ENCODE results near the gene BBS9.
"Not testable (repeated sequence)": the region's sequence is repeated elsewhere in the genome, so short reads cannot be mapped to it uniquely, and the experiment has no call there.

BBS9 gene

GRCh38 chr7:33201821-33202220 is 72.5 kb downstream of the BBS9 start:
- no peak for DNase-seq

GRCh38 chr7:33210958-33211357 is 81.6 kb downstream of the BBS9 start:
- no peak for DNase-seq

GRCh38 chr7:33212144-33212543 is 82.8 kb downstream of the BBS9 start:
- DNase-seq = no peak

- no peak for DNase-seq
These were observed 86.6 kb downstream of the BBS9 start for GRCh38 chr7:33215992-33216391.

GRCh38 chr7:33217595-33217994 is 88.2 kb downstream of the BBS9 start:
- no peak for DNase-seq

- not testable (repeated sequence) for DNase-seq
These were observed 89.6 kb downstream of the BBS9 start for GRCh38 chr7:33218841-33219535.

- no peak for DNase-seq
These were observed 90.9 kb downstream of the BBS9 start for GRCh38 chr7:33220231-33220630.

GRCh38 chr7:33221390-33221789 is 92.0 kb downstream of the BBS9 start:
- DNase-seq = no peak

GRCh38 chr7:33232632-33233145 is 103.3 kb downstream of the BBS9 start:
- no peak for DNase-seq

- DNase-seq = no peak
These were observed 104.3 kb downstream of the BBS9 start for GRCh38 chr7:33233659-33234058.

- no peak for DNase-seq
These were observed 107.7 kb downstream of the BBS9 start for GRCh38 chr7:33237036-33237435.

- no peak for DNase-seq
These were observed 114.0 kb downstream of the BBS9 start for GRCh38 chr7:33243319-33243881.

- no peak for DNase-seq
These were observed 119.3 kb downstream of the BBS9 start for GRCh38 chr7:33248671-33249070.

GRCh38 chr7:33250421-33250871 is 121.1 kb downstream of the BBS9 start:
- no peak for DNase-seq

- DNase-seq = no peak
These were observed 121.9 kb downstream of the BBS9 start for GRCh38 chr7:33251301-33251700.

GRCh38 chr7:33258491-33258951 is 129.2 kb downstream of the BBS9 start:
- DNase-seq = no peak

- DNase-seq = no peak
These were observed 132.2 kb downstream of the BBS9 start for GRCh38 chr7:33261585-33261984.

GRCh38 chr7:33262476-33262875 is 133.1 kb downstream of the BBS9 start:
- no peak for DNase-seq

- not testable (repeated sequence) for DNase-seq
These were observed 142.5 kb downstream of the BBS9 start for GRCh38 chr7:33271839-33272371.

GRCh38 chr7:33273356-33273755 is 144.0 kb downstream of the BBS9 start:
- no peak for DNase-seq

GRCh38 chr7:33276325-33276724 is 147.0 kb downstream of the BBS9 start:
- DNase-seq = no peak

- no peak for DNase-seq
These were observed 147.4 kb downstream of the BBS9 start for GRCh38 chr7:33276729-33277128.

GRCh38 chr7:33278095-33278494 is 148.7 kb downstream of the BBS9 start:
- DNase-seq = no peak

- no peak for DNase-seq
These were observed 157.1 kb downstream of the BBS9 start for GRCh38 chr7:33286501-33286900.
